ENCODE results near the gene LRRC41. TPM values are rescaled to one million over a fixed set of nuclear protein-coding genes. Genes with fewer than 3 reads are reported as not detected.

LRRC41 gene
- total and polyA plus RNA-seq, 2 of the 13 experiments (the other 11 are each of a cell fraction or from before 2014, with no cell fraction given) = 48.1 to 53.6 TPM

DNA sequence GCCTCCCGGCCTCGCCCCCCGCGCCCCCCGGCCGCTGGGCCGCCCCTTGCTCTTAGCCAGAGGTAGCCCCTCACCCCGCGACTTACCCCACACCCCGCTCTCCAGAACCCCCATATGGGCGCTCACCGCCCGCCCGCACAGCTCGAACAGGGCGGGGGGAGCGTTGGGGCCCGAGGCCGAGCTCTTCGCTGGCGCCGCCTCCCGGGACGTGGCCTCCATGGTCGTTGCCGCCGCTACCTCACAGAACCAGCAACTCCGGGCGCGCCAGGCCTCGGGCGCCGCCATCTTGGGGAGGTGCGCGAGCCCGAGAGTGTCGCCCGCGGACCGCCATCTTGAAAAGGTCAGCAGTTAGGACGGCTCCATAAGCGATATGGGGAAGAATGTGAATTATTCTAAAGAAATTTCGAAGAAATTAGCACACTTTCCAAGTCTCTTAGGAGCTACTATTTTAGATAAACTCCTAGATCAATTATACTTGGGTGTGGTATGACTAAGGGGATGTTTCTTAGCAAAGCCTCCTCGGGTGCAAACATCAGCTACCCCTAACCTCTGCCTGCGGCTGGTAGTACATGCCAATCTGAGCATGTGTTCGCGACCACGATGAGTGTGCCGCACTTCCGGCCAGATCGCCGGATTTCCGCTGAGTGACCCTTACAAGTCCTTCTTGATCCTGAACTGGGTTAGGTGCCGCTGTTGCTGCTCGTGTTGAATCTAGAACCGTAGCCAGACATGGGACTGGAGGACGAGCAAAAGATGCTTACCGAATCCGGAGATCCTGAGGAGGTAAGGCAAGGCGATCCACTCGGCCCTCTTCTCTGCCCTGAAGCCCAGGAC is at the start of gene LRRC41, which contains the start of gene UQCRH (continued):
- TF ChIP-seq KAT2B (IDR thresholded peaks at IDR 0.05; ENCODE audit: borderline replicate concordance, low read depth, low read length) (no peak), KAT7 (CRISPR knock-in tag; IDR thresholded peaks at IDR 0.05; ENCODE audit: borderline replicate concordance) (no peak), SMC3 (IDR thresholded peaks at IDR 0.05; ENCODE audit: low read length) (no peak), MTA3 (CRISPR knock-in tag; IDR thresholded peaks at IDR 0.05) (no peak), ZSCAN30 (CRISPR knock-in tag; IDR thresholded peaks at IDR 0.05) (no peak), ZFX (CRISPR knock-in tag; IDR thresholded peaks at IDR 0.05; ENCODE audit: low read depth) (peak; percentile 86), ZNF256 (CRISPR knock-in tag; conservative IDR thresholded peaks at IDR 0.05) (no peak), ZNF607 (CRISPR knock-in tag; IDR thresholded peaks at IDR 0.05; ENCODE audit: borderline replicate concordance) (peak; percentile 62; the same call in 1 of the 2 replicates), GFI1 (CRISPR knock-in tag; IDR thresholded peaks at IDR 0.05; ENCODE audit: borderline replicate concordance) (0 out of 2 replicates have a peak, but pooled peaks have one; percentile 44), STAT5B (CRISPR knock-in tag; IDR thresholded peaks at IDR 0.05) (no peak), HNF4A (CRISPR knock-in tag; IDR thresholded peaks at IDR 0.05) (0 out of 2 replicates have a peak, but pooled peaks have one; percentile 4), TARDBP (CRISPR knock-in tag; IDR thresholded peaks at IDR 0.05) (no peak), FOXM1 (CRISPR knock-in tag; IDR thresholded peaks at IDR 0.05) (no peak), ZNF543 (CRISPR knock-in tag; IDR thresholded peaks at IDR 0.05) (no peak)
- TF ChIP-seq, protein P1, sequence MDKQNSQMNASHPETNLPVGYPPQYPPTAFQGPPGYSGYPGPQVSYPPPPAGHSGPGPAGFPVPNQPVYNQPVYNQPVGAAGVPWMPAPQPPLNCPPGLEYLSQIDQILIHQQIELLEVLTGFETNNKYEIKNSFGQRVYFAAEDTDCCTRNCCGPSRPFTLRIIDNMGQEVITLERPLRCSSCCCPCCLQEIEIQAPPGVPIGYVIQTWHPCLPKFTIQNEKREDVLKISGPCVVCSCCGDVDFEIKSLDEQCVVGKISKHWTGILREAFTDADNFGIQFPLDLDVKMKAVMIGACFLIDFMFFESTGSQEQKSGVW (CRISPR knock-in tag; IDR thresholded peaks at IDR 0.05; ENCODE audit: borderline replicate concordance) = no peak
- TF ChIP-seq, protein P2, sequence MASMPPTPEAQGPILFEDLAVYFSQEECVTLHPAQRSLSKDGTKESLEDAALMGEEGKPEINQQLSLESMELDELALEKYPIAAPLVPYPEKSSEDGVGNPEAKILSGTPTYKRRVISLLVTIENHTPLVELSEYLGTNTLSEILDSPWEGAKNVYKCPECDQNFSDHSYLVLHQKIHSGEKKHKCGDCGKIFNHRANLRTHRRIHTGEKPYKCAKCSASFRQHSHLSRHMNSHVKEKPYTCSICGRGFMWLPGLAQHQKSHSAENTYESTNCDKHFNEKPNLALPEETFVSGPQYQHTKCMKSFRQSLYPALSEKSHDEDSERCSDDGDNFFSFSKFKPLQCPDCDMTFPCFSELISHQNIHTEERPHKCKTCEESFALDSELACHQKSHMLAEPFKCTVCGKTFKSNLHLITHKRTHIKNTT (CRISPR knock-in tag; IDR thresholded peaks at IDR 0.05) = no peak
- TF ChIP-seq, protein P3, sequence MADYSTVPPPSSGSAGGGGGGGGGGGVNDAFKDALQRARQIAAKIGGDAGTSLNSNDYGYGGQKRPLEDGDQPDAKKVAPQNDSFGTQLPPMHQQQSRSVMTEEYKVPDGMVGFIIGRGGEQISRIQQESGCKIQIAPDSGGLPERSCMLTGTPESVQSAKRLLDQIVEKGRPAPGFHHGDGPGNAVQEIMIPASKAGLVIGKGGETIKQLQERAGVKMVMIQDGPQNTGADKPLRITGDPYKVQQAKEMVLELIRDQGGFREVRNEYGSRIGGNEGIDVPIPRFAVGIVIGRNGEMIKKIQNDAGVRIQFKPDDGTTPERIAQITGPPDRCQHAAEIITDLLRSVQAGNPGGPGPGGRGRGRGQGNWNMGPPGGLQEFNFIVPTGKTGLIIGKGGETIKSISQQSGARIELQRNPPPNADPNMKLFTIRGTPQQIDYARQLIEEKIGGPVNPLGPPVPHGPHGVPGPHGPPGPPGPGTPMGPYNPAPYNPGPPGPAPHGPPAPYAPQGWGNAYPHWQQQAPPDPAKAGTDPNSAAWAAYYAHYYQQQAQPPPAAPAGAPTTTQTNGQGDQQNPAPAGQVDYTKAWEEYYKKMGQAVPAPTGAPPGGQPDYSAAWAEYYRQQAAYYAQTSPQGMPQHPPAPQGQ (CRISPR knock-in tag; IDR thresholded peaks at IDR 0.05; ENCODE audit: borderline replicate concordance) = no peak
- TF ChIP-seq, protein P4, sequence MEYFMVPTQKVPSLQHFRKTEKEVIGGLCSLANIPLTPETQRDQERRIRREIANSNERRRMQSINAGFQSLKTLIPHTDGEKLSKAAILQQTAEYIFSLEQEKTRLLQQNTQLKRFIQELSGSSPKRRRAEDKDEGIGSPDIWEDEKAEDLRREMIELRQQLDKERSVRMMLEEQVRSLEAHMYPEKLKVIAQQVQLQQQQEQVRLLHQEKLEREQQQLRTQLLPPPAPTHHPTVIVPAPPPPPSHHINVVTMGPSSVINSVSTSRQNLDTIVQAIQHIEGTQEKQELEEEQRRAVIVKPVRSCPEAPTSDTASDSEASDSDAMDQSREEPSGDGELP (IDR thresholded peaks at IDR 0.05; ENCODE audit: borderline replicate concordance, low read depth) = 0 out of 2 replicates have a peak, but pooled peaks have one; percentile 8
- TF ChIP-seq, protein P5, sequence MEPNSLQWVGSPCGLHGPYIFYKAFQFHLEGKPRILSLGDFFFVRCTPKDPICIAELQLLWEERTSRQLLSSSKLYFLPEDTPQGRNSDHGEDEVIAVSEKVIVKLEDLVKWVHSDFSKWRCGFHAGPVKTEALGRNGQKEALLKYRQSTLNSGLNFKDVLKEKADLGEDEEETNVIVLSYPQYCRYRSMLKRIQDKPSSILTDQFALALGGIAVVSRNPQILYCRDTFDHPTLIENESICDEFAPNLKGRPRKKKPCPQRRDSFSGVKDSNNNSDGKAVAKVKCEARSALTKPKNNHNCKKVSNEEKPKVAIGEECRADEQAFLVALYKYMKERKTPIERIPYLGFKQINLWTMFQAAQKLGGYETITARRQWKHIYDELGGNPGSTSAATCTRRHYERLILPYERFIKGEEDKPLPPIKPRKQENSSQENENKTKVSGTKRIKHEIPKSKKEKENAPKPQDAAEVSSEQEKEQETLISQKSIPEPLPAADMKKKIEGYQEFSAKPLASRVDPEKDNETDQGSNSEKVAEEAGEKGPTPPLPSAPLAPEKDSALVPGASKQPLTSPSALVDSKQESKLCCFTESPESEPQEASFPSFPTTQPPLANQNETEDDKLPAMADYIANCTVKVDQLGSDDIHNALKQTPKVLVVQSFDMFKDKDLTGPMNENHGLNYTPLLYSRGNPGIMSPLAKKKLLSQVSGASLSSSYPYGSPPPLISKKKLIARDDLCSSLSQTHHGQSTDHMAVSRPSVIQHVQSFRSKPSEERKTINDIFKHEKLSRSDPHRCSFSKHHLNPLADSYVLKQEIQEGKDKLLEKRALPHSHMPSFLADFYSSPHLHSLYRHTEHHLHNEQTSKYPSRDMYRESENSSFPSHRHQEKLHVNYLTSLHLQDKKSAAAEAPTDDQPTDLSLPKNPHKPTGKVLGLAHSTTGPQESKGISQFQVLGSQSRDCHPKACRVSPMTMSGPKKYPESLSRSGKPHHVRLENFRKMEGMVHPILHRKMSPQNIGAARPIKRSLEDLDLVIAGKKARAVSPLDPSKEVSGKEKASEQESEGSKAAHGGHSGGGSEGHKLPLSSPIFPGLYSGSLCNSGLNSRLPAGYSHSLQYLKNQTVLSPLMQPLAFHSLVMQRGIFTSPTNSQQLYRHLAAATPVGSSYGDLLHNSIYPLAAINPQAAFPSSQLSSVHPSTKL (CRISPR knock-in tag; IDR thresholded peaks at IDR 0.05) = peak; percentile 18; the same call in 1 of the 2 replicates
